CD4-positive, alpha-beta T cell treated with Interleukin-17A for 4 hours (primary cell): Measurements from ENCODE around the gene DOCK11.

ENCODE experiments used
- DNase-seq: peaks from one replicate; pipeline ENCODE4 v3.0.0-alpha.2; 2020; ENCODE audit warnings: mixed read lengths

Gene DOCK11

GRCh38 chrX:118634336-118634735 lies 138.7 kb downstream of the DOCK11 start:
- no peak for DNase-seq

- DNase-seq: no peak
These were observed 142.4 kb downstream of the DOCK11 start for GRCh38 chrX:118637997-118638396.

DNA sequence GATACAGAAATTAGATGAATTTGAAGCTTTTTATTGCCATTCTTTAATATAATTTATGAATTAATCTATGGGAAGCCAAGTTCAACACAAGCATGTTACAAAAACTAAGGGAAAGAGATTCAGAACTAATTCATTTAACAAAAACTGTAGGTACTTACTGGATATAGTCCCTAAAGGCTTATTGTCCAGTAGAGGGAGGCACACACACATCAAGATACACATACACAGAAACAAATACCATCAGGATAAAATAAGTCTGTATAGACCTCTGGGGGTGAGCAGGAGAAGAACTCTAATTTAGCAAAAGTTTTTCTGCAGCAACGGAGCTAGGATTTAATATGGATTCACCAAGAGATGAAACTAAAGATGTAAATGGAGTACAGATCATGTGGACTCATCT lies 148.8 kb downstream of the DOCK11 start:
- no peak for DNase-seq

GRCh38 chrX:118652717-118653116 lies 157.1 kb downstream of the DOCK11 start:
- no peak for DNase-seq

GRCh38 chrX:118654331-118654730 lies 158.7 kb downstream of the DOCK11 start:
- DNase-seq: no peak

DNA sequence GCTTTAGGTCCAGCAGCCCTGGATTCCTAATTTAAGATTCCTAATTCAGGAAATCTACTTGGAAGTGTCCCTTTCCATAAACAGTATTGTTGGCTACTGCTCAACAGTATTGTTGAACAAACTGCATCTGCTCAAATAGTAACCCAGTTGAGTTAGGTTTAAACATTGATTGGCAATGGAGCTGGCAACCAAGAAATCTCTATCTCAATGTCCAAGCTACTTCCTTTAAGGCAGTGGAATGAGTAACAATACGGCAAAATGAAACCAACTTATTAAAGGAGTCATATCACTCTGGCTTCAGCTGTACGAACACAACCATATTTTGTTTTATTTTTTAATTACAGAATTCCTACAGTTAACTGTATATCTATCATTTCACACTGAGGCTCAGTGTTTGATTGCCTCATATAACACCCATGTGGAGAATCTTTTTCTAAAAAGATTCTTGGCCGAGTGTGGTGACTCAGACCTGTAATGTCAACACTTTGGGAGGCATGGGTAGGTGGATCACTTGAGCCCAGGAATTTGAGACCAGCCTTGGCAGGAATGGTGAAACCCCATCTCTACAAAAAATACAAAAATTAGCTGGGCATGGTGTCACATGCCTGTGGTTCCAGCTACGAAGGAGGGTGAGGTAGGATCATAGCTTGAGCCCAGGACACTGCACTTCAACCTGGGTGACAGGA lies 160.1 kb downstream of the DOCK11 start:
- no peak for DNase-seq

DNA sequence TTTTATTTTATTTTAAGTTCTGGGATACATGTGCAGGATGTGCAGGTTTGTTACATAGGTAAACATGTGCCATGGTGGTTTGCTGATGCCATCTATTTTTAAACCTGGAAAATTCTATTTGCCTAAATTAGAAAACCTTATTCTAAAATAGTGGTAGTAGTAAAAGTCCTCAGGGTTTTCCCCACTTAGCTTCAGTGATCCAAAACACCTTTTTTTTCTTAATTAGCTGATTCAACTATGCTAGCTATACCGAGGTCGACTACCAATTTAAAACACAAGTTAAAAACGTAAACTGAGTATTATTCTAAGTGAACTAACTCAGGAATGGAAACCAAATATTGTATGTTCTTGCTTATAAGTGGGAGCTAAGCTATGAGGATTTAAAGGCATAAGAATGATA lies 161.8 kb downstream of the DOCK11 start:
- no peak for DNase-seq

DNA sequence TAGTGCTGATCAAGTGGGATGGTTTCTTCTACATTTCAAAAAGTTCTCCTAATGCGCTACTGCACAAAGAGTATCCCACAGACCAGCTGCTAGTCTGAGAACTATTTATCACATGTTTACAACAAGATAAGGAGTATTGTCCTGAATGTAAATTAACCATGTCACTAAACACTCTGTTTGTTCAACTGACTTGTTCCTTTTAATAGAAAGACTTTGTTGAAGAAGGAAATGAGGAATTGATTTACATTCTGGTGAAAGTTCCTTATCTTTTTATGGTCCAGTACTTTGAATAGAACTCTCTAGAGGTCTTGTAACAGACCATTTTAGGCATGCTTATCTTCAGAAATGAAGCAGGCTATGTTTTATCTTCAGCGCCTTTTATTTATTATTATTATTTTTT lies 164.5 kb downstream of the DOCK11 start:
- no peak for DNase-seq

DNA sequence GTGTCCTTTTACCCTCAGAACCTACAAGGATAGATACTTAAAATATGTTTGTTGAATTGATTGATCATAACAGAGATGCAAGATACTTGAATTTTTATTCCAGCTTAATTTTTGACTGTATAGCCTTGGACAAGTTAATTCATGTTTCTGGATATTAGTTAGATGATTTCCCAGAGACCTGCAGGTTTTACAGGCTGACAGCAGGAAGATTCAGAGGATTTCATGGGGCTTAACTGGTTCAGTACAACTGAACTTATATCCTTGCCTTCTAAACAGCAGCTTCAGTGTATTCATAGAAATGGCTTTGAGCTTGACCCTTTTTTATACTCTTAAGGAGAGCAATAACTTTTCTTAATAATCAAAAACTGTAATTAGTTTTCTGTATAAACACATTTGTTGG lies 169.6 kb downstream of the DOCK11 start:
- no peak for DNase-seq

- DNase-seq: no peak
These were observed 170.9 kb downstream of the DOCK11 start for GRCh38 chrX:118666521-118666920.

GRCh38 chrX:118669435-118669834 lies 173.8 kb downstream of the DOCK11 start:
- DNase-seq: no peak

DNA sequence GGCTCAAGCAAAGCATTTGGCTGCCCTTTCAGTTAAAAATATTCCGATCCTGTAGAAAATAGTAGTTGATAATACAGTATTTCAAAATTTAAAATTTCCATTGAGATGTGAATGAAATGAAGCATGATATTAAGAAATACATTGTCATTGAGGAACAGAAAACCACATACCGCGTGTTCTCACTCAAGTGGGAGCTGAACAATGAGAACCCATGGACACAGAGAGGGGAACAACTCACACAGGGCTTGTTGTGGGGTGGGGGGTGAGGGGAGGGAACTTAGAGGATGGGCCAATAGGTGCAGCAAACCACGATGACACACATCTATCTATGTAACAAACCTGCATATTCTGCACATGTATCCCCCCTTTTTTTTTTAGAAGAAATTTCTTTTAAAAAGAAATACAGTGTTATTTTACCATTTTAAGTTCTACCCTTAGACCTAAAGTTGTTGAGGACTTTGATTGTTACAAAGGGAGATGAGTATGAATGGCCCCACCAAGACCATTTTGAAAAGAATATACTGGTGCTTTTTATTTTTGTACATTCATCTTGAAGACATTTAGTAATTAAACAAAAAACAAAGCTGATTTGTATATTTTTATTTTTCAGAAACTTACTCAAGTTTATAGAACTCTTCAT lies 179.8 kb downstream of the DOCK11 start:
- DNase-seq: no peak

DNA sequence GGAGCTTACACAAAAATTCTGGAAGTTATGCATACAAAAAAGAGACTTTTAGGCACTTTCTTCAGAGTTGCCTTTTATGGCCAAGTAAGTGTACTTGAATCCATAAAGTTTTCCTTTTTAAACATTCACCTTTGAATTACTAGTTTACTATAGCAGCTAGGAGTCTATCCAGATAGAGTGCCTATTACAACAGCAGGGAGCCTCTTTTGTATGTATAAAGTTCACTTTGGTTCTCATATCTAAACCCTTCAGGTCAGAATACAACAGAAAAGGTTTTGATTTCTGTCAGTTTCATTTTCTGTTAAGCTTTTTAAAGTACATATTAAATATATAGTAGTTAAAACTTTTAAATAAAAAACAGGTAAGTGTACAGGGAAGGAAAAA lies 180.3 kb downstream of the DOCK11 start:
- DNase-seq: no peak

DNA sequence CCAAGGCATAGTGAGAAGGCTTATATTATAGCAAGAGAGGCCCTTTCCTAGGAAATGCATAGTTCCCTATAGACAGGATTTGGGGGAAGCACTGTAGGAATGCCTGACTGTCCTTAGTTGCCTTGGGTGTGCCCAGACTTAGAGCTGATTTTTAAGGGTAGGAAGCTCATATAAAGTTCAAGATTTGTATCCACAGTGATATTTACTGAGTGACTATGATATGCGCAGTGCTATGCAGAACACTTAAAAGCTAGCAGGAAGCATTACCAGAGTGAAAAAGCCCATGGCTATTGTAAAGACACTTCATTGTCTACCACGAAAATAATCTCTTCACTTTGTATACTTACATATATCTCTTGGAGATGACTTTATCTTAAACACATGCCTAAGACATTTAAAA lies 181.7 kb downstream of the DOCK11 start:
- DNase-seq: no peak

- no peak for DNase-seq
These were observed 183.7 kb downstream of the DOCK11 start for GRCh38 chrX:118679290-118679689.

GRCh38 chrX:118682258-118683014 lies 186.8 kb downstream of the DOCK11 start:
- DNase-seq: no peak

DNA sequence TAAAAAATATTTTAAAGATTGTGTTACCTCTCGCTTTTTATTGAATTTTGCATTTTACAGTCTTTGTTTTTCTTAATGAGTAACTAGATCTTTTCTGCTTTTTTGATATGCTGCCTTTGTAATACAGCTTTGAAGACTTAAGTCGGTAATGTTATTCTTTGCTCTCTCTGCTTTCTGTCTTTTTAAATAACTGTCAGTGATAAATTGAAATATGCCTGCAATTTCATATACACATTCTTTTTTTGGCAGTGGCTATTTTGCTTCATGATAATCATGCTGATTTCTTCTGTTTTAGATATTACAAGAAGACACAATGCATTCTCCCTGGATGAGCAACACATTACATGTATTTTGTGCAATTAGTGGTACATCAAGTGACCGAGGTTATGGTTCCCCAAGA lies 189.8 kb downstream of the DOCK11 start:
- no peak for DNase-seq

GRCh38 chrX:118688935-118689334 lies 193.3 kb downstream of the DOCK11 start:
- no peak for DNase-seq

GRCh38 chrX:118693843-118694242 lies 198.2 kb downstream of the DOCK11 start:
- DNase-seq: no peak

- DNase-seq: no peak
These were observed 199.0 kb downstream of the DOCK11 start for GRCh38 chrX:118694638-118695037.

DNA sequence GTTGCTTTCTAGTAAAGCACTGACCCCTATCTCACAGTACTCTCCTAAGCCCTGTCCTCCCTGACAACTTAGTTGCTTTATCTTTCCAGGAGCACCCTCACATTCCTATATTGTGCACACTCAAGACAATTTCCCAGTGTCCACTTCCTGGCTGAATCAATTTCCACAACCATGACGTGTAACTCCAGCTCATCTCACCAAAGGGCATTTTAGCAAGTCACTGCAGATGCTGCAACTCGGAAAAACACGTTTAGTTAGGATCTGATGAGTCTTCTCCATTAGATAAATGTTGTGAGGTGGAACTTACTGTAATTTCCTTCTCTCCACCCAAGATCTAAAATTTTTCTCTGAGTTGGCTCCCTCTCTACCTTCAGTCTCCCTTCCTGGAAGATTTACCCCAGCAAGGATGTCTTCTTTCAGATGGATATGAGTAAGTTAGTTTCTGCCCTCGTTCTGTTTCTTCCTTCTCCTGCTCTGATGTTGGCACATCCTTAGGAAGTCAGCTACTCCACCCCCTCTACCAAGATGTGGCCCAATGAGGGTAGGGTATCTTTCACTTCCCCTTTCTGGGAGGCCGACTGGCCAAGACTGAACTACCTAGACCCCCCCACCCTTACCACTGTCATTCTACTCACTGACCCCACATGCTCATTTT lies 203.0 kb downstream of the DOCK11 start:
- no peak for DNase-seq

GRCh38 chrX:118702741-118703140 lies 207.1 kb downstream of the DOCK11 start:
- no peak for DNase-seq

- no peak for DNase-seq
These were observed 211.1 kb downstream of the DOCK11 start for GRCh38 chrX:118706681-118707080.

DNA sequence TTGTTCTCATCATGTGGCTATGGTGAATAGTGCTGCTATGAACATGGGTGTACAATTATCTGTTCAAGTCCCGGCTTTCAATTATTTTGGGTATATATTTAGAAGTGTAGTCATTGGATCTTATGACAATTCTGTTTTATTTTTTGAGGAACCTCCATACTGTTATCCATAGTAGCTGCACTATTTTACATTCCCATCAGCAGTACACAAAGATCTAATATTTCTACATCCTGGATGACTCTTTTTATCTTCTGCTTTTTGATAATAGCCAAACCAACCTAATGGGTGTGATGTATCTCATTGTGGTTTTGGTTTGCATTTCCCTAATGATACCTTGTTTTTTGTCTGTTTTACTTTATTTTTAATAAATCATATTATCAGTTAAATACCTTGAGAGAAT lies 218.9 kb downstream of the DOCK11 start:
- no peak for DNase-seq
